Caki2 (cell line): Measurements from ENCODE around the gene PCDH15. TPM values are rescaled to one million over a fixed set of nuclear protein-coding genes. Genes with fewer than 3 reads are reported as not detected.
"Not testable (repeated sequence)": the region's sequence is repeated elsewhere in the genome, so short reads cannot be mapped to it uniquely, and the experiment has no call there.

Experiments used
- DNase-seq: peaks from one replicate; pipeline ENCODE4 v3.0.0-alpha.2; 2015; ENCODE audit warnings: low read depth
- in situ Hi-C: cut with HindIII; loops from 2 replicates; pipeline ENCODE4 v1.10.0; 2016; ENCODE audit warnings: low sequenced_read_pairs, low pct_unique_long_range_greater_than_20kb, mixed read lengths
- total RNA-seq: library from RNA; depleted of rRNA; stranded (reverse); fragments of >200 nt; shearing (Covaris generic); gene quantifications from 2 replicates; pipeline ENCODE4 v1.2.3, GENCODE V29; 2014; ENCODE audit warnings: low replicate concordance

The PCDH15 gene
- total RNA-seq, 1 experiment from 2014 or later, result not detected

GRCh38 chr10:54609423-54609822 lies 191.6 kb downstream of the PCDH15 start:
- in situ Hi-C loops, result no loop called here
- no peak for DNase-seq

- DNase-seq, result no peak
- in situ Hi-C loops, result no loop called here
These were observed 193.0 kb downstream of the PCDH15 start for GRCh38 chr10:54607983-54608382.

- no peak for DNase-seq
- in situ Hi-C loops, result no loop called here
These were observed 206.7 kb downstream of the PCDH15 start for GRCh38 chr10:54594289-54594688.

- no peak for DNase-seq
- in situ Hi-C loops, result no loop called here
These were observed 213.1 kb downstream of the PCDH15 start for GRCh38 chr10:54587971-54588370.

- DNase-seq, result no peak
- in situ Hi-C loops, result no loop called here
These were observed 215.5 kb downstream of the PCDH15 start for GRCh38 chr10:54585572-54585971.

GRCh38 chr10:54577682-54578081 lies 223.3 kb downstream of the PCDH15 start:
- in situ Hi-C loops, result no loop called here
- no peak for DNase-seq

GRCh38 chr10:54576541-54576940 lies 224.5 kb downstream of the PCDH15 start:
- in situ Hi-C loops, result no loop called here
- no peak for DNase-seq

- in situ Hi-C loops, result no loop called here
- DNase-seq, result peak; percentile 39
These were observed 241.5 kb downstream of the PCDH15 start for GRCh38 chr10:54559498-54559897.

GRCh38 chr10:54554028-54554427 lies 247.0 kb downstream of the PCDH15 start:
- in situ Hi-C loops, result no loop called here
- no peak for DNase-seq

GRCh38 chr10:54550016-54550415 lies 251.0 kb downstream of the PCDH15 start:
- DNase-seq, result no peak
- in situ Hi-C loops, result no loop called here

GRCh38 chr10:54531296-54531695 lies 269.7 kb downstream of the PCDH15 start:
- in situ Hi-C loops, result no loop called here
- DNase-seq, result no peak

GRCh38 chr10:54530299-54530698 lies 270.7 kb downstream of the PCDH15 start:
- in situ Hi-C loops, result no loop called here
- no peak for DNase-seq

GRCh38 chr10:54525816-54526215 lies 275.2 kb downstream of the PCDH15 start:
- no peak for DNase-seq
- in situ Hi-C loops, result no loop called here

- in situ Hi-C loops, DNase-seq: not testable (repeated sequence)
These were observed 285.8 kb downstream of the PCDH15 start for GRCh38 chr10:54515244-54515643.

- in situ Hi-C loops, result no loop called here
- no peak for DNase-seq
These were observed 297.2 kb downstream of the PCDH15 start for GRCh38 chr10:54503863-54504262.

- no peak for DNase-seq
- in situ Hi-C loops, result no loop called here
These were observed 299.1 kb downstream of the PCDH15 start for GRCh38 chr10:54501929-54502328.

GRCh38 chr10:54496852-54497251 lies 304.2 kb downstream of the PCDH15 start:
- in situ Hi-C loops, result no loop called here
- DNase-seq, result no peak

GRCh38 chr10:54487743-54488142 lies 313.3 kb downstream of the PCDH15 start:
- DNase-seq, result no peak
- in situ Hi-C loops, result no loop called here

- in situ Hi-C loops, result no loop called here
- DNase-seq, result no peak
These were observed 315.1 kb downstream of the PCDH15 start for GRCh38 chr10:54485971-54486370.

- in situ Hi-C loops, result no loop called here
- no peak for DNase-seq
These were observed 316.8 kb downstream of the PCDH15 start for GRCh38 chr10:54484186-54484585.

- no peak for DNase-seq
- in situ Hi-C loops, result no loop called here
These were observed 322.4 kb downstream of the PCDH15 start for GRCh38 chr10:54478601-54479000.
